ENCODE data around the gene KCNIP1.

Gene KCNIP1

DNA sequence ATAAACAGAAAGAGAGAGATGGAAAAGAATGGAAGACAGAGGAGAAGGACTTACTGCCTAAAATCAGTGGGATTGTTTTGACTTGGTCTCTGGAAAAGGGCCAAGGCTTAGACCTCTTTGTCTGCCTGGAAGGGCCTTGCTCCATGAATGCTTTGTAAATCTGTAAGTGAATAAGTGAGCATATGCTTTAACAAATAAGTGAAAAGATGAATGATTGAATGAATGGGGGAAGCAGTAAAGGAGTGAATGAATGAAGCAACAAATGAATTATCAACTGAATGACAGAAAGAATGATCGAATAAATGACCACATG, 5.5 kb downstream of the KCNIP1 start:
- no peak for DNase-seq

DNA sequence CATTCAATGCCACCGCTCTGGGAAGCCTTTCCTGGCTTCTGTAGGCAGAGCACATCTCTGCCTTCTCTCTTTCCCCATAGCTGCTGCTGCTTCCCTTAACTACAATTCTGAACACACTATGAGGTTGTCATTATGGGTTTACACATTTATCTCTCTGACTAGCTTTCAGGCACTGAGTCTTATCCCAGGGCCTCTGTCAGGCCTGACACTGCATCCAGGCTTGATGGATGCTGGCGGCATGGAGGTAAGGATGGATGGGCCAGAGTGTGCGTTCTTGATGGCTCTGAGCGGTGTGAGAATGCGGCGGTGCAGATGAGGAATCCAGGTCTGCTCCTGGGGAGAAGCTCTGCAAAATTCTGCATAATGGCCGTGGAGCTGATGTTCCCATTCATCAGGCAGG, 6.3 kb downstream of the KCNIP1 start:
- no peak for DNase-seq

DNA sequence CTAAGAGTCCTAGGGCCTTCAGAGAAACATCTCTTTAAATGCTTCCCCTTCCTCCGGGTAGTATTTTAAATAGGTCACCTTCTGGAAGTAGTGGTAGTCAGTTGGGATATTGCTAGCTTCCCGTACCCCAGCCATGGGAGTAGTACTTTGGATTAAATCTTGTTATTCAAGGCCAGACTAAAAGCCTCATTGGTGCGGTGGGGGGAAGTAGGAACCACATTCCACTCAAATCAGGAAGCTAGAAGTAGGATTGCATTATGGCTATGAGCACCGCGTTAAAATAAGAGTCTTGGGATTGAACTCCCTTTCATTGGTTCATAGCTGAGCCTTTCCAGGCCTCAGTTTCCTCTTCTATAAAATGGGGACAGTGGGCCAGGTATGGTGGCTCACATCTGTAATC, 6.7 kb downstream of the KCNIP1 start:
- DNase-seq: no peak

DNA sequence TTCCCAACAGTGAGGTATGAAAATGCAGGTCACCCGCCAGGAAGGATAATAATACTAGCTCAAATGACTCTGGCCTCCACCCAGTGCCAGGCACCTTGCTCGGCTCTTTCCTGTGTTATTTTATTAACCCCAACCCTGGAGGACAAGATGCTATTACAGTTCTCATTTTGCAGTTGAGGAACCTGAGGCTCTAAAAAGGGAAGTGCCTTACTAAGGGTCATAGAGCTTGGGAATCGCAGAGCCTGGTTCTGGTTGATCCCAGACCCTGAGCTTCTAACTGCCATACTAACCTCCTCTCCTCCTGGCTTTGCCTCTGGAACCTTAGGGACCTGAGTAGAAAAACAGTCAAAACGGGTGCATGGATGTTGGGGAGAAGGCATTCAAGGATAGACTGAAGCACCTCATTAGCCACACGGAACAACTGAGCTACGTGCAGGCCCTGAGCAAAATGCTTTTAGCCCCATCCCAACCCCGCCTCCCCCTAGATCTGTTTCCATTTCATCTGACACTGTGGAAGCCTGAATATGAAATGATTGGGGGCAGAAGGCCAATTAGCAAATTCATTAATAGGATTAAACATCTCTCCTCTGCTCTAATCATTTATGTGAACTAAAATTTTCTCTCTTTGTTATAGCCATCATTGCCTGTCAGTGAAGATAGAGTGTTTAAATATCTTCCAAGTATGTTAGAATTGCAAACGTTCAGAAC, 7.9 kb downstream of the KCNIP1 start:
- DNase-seq: no peak

DNA sequence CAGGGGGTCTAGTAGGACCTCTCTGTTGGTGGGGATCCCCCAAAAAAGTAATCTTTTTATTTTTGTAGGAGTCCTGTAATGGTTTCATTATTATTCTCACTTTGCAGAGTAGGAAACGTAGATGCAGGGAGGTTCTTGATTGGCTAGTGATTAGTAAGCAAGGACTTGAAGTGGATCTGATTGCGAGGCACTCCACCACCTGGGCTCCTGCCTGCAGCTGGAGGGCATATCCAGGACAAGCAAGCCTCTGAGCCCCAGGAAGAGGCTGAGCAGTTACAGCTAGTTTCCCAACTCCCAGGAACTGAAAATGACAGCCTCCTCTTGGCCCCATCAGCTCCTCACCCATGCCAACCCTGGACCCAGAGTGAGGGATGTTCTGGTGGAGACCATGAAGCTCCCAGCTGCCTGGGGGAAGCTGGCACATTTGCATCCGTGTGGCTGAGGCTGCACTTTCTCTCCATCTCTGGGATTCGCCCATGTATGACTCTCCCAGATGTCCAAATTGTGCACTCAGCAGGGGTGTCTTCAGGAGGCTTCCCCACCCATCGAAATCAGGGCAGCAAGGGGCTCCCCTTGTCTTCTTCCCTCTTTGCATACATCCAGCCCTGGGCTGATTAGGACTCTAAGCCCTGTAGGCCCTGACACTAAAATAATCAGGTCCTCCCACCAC, 10.2 kb downstream of the KCNIP1 start:
- peak in 1 of 3 experiments; percentile 2 for DNase-seq

DNA sequence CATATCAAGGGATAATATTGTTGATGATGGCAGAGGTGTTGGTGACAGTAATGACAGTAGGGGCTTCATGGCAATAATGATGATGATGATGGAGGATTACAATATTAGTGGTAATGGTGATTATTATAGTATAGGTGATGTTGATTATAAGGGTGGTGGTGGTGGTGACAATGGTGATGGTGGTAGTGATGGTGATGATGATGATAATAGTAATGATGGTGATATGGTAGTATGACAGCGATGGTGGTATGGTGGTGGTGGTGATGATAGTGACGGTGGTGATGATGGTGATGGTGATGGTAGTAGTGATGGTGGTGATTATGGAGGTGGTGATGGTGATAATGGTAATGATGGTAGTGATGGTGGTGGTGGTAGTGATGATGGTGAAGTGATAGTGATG, 13.6 kb downstream of the KCNIP1 start:
- DNase-seq: no peak

DNA sequence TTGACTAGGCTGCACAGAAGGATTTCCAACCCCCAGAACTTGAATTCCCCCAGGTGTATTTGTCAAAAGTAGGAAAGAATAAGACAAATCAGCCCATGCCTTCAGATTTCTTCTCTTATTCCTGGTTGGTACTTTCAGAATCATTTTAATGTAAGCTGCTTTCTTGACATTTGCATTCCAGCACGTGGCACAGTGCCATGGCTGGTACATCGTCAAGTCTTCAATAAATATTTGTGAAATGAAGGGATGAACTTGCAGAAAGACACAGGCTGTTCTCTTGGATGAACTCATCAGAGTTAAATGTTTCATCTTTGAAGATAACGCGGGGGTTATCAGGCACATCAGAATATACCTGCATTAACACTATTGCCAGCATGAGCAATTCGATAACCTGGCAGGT, 14.5 kb downstream of the KCNIP1 start:
- no peak for DNase-seq

DNA sequence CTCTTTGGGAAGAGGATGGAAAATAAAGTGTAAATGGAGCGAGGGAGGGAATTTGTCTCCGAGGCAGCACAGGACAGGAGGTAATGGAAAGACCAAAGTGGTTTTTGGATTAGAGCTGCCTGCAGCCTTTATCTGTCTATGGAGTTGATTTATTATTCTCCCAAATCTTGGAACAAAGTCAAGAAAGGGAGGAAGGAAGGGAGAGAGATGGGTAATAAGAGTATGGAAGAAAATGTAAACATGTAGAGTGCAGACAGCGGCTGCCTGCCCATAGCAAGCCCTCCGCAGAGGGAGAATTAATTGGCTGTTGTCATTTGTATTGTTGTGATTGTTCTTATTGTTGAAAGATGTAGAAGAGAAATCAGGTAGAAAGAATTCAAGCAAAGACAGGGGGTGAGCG, 15.7 kb downstream of the KCNIP1 start:
- DNase-seq: no peak

DNA sequence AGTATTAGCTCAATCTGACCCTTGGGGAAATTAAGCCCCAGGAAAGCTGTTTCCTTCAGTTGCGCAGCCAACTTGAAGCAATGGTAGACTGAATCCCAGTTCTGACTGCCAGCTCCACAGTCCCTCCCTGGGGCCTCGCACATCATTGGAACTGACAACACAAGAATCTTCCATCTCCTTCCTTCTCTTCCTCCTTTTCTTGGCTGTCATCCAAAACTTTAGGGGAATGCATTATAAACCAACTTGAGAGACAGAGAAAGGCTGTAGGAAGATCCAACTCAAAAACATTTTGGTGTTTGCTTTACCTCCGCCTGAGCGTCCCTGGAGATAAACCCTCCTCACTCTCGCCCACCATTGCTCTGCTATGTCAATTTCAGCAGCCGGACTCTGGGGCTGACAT, 16.6 kb downstream of the KCNIP1 start:
- DNase-seq: no peak

DNA sequence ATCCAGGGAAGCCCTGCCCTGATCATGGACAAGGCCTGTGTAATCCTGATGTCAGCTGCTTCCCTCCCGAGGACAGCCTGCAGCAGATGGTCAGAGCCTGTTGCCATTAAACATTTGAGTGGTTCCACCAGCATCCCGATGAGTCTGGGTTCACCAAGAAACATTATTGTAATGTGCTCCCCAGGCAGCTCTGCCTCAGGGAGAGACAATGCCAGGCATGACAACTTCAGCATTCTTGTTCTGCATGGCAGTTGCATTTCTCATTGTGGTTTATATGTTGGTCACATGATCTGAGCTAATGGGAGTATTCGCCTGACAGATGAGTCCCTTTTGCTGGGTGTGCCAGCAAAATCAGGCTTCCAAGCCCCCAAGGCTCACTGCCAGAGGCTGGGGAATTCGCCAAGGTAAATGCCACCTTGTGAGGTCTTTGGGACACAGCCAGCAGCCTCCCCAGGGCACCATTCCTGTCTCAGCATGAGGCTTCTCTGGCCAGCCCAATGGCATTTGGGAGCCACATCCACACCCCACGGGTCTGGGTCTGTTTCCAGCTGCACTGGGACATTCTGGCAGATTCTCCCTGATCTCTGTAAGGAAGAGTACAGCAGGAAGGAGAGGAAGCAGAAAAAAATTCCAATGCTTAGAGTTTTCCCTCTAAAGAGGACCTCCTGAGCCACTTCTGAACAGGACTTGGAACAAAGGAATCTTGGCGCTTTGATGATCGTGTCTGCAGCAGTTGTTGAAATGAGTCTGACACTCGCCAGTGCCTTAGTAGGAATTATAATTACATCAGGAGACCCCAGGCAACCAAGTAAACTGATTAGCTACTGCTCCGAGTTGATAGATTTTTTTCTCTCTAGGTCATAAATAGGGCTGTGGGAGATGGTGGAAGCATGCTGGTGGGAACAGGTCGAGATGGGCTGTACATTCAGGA, 18.7 kb downstream of the KCNIP1 start:
- DNase-seq: no peak

DNA sequence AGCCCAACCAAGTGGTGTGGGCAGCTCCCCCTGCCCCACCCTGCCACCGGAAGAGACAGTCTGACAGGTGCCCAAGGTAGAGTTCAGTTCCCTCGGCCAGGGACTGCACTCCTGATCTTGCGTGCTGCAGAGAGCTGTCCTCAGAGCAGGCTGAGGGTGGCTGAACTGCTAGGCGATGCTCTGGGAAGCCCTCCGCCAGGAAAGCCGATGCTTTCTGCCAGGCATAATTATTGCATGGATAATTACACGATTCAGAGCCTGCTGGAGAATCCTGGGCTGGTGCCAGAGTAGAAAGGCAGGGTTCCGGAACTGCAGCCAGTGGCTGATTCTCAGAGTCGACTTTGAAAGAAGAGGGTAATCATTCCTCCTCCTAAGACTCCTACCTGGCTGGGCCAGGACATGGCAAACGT, 19.3 kb downstream of the KCNIP1 start:
- peak in 1 of 3 experiments; percentile 51 for DNase-seq

DNA sequence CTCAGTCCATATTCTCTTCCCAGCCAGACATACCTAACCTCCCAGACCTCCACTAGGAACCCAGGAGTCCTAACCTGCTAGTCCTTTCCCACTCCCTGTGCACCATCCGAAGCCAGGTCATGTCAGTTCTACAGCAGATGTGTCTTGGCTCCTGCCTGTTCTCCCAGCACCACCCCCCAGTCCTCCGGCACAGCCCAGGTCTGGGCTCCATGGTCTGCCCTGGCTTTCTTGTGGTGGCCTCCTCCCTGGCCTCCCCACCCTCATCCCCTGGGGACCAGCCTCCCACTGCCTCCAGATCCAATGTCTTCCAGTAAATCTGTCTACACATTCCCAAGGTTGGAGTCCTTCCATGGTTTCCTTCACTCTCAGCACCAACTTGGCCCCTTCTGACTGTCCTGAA, 20.0 kb downstream of the KCNIP1 start:
- DNase-seq: no peak

DNA sequence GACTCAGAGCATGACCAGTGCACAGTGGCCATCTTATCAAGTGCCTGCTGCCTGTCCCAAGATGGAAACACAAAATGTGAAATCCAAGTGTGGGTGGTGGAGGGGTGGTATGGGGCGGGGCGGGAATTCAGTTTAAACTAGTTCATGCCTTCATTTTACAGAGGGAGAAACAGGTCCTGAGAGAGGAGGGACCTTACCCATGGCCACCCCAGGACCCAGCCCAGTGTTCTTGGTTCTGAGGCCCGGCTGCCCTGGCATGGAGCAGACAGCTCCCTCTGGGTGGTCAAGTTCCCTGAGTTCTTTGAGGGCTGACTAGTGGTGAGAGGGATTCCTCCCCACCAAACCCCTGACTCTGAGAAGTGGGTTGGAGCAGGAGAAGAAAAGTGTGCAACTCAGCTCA, 20.8 kb downstream of the KCNIP1 start:
- no peak for DNase-seq

DNA sequence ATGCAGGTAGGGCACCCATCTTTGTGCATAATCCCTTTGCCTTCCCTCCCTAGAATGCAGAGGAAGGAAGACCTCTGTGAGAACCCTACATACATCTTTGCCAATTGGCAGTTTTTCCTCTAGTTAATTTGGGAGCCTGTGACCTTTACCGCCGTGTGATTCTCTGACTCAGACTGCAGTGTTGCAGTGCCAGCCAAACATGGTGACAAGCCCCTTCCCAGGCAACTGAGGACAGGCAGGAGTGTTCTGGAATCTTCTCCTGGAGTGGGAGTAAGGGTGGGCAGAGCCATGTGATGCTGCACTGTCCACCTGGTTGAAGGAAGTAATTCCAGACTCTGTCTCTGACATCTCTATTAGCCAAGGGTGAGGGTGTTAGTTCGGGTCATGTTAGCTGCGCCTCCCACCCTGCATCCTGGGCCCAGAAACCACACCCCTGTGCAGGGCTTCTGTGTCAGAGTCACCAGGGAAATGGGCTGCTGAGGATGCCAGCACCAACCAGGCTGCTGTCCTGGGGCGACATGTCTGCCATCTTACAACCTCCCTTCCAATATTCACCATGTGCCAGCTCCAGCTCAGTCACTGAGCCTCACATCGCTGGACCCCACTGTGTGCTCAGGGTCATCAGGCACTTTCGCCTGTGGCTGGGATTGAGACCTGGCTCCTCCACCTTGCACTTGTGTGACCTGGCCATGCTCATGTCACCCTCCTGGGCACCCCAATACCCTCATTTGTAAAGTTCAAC, 21.8 kb downstream of the KCNIP1 start:
- no peak for DNase-seq

DNA sequence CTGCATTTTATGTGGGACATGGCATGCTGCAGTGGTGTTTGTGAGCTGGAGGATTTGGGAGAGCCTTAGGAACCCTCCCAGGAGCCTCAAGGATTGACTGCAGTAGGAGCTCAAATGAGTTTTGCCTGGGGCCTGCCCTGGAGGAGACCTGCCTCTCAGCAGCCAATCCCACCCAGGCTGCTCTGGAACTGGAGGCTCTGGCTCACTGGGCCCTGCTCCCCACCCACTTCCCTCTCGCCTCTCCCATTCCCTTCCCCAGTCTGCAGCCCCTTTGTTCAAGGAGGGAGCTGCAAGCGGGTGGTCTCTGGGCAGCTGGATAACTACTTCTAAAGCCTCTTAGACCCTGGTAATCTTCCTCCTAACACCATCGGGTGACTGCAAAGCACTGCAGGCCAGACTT, 24.2 kb downstream of the KCNIP1 start:
- no peak for DNase-seq

DNA sequence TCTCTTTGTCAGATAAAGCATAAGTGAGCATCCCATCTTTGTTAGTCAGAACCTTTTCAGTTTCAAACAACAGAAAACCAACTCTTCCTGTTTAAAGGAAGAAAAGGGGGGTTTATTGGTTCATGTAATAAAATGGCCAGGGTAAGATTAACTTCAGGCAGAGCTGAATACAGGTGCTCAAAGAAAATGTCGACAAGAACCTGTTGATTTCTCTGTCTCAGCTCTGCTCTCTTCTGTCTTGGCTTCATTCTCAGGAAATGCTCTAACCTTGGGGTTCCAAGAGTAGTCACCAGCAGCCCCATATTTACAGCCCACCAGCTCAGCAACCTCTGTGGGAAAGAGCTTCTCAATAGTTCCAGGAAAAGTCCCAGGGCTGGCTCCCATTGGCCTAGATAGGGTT, 25.2 kb downstream of the KCNIP1 start:
- no peak for DNase-seq

DNA sequence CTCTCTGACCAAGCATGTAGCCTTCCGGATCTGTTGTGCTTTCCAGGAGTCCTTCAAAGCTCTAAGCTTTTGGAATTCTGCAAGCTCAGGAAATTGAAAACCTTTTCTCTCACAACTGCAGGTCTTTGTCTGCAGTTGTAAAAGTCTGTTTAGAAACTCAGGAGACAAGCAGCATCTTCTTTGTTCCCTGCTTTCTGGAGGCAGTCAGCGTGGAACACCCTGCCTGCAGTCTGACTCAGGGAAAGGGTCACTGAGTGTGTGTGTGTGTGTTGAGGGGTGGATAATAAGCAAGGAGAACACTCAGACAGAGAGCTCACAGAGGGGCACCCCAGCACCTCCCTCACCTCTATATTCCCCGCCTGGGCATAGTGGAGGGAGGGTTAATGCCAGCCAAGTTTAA, 29.1 kb downstream of the KCNIP1 start:
- no peak for DNase-seq

DNA sequence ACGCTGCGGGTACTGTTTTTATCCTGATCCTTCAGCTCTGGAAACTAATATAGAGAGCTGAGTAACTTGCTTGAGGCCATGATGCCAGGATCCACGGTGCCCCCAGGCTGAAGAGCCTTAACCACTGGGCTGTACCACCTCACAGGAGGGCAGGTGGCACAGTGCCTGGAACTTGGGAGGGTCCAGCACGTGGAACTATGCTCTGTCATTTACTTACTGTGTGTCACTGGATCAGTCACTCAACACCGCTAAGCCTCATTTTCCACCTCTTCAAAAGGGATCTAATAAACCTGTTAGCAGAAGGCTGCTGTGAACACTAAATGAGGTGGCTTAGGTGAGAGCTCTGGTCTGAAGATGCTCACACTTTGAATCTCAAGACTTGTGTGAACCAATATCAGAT, 29.6 kb downstream of the KCNIP1 start:
- DNase-seq: no peak

DNA sequence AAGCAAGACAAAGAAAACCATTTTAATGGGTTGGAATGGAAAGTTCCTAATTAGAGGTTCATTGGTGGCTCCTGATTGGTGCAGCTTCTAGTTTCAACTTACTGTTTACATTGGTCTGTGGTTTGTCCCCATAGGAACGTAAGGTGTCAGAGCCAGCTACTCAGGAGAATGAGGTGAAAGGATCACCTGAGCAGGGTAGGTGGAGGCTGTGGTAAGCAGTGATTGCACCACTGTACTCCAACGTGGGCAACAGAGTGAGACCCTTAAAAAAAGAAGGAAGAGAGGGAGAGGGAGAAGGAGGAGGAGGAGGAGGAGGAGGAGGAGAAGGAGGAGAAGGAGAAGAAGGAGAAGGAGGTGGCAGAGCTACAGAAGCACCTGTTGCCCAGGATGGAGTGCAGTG, 30.4 kb downstream of the KCNIP1 start:
- DNase-seq: no peak

DNA sequence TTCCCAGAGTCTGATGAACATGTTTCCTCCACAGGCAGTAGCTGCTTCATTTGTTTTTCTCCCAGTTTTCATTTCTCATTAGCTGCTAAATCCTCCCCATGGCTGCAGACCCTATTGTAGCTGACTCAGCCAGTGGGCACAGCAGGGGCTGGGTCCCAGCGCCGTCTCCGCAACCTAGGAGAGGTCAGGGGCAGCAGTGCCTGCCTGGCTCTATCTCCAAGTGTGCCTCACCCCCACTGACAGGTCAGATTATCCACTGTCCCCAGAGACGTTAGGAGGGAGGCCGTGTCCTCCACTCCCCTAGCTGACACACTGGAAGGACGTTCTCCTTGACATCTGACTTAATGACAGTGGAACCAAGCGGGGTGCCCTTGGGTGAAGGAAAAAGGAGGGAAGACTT, 31.1 kb downstream of the KCNIP1 start:
- DNase-seq: no peak

DNA sequence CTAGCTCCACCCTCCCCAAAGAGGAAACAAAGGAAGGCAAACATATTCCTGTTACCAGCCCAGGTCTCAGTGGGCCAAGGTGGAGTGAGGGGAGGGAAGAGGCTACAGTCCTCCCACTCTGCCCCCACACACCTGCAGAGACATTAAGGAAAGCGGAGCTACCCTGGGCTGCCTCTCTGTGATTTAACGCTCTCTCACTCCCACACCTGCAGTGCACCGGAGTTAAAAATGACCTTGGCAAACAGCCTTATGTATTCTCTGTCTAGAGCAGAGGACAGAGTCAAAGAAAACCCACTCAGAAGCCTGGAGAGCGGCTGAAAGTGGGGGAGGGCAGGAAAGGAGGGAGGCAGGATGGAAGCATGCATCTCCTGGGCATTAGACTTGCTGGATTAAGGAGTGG, 32.7 kb downstream of the KCNIP1 start:
- DNase-seq: peak in 1 of 3 experiments; percentile 2

DNA sequence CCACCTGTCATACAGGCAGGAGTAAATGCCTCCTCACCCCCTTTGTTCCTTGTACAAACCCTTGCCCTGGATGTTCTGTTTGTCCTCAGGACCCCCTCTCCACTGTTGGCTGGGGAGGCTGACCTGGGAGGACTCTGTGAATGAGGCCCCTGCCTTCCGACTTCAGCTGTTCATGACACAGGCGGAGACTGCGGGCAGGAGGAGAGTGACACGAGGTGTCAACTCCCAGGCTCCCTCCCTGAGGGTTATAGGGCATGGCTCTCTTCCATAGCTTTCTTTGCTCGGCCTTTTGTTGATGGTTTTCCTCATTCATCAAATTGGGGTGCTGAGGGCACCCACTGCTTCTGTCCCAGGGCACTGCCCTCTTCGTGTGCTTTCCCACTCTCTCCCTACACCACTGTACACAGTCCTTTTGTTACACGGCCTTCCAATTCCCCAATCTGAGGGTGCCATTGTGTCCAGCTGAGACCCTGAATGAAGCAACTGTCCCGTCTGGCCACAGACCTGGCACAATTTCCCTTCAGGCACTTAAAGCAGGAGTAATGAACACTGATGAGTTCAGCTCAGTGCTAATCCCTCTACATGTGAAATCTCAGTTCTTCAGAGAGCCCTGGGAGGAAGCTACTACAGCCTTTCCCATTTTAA, 33.8 kb downstream of the KCNIP1 start:
- no peak for DNase-seq

DNA sequence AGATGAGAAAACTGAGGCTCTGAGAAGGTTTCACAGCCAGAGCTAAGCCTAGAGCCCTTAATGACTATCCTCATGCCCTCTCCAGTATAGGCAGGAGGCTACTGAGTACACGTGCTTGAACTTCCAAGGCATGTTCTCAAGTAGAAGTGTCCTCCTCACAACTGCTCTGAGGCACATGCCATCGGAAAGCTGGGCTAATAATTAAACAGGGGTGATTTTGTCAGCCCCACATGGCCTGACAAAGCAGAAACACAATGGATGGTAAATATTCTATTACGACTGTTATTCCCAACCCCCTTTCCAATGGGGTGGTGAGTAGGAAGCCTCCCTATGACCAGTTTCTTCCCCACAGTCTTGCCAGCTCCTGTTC, 34.3 kb downstream of the KCNIP1 start:
- no peak for DNase-seq
